NOMO-1 treated with dmso at 0.1 percent for 144 hours (cell line): ENCODE measurements around the gene SYNDIG1.

Experiments
- DNase-seq: peaks from one replicate; lab custom pipeline; 2025; ENCODE audit not compliant: unreplicated experiment; lab: John Stamatoyannopoulos, UW

SYNDIG1 gene

GRCh38 chr20:24522452-24523330 is 53.3 kb downstream of the SYNDIG1 start:
- DNase-seq, result no peak

- no peak for DNase-seq
Observed at GRCh38 chr20:24523661-24524060, 54.2 kb downstream of the SYNDIG1 start.

GRCh38 chr20:24528583-24529368 is 59.3 kb downstream of the SYNDIG1 start:
- DNase-seq, result no peak

GRCh38 chr20:24529369-24529719 is 59.9 kb downstream of the SYNDIG1 start:
- no peak for DNase-seq

GRCh38 chr20:24530131-24530680 is 60.8 kb downstream of the SYNDIG1 start:
- DNase-seq, result no peak

- no peak for DNase-seq
Observed at GRCh38 chr20:24531202-24531601, 61.8 kb downstream of the SYNDIG1 start.

- DNase-seq, result no peak
Observed at GRCh38 chr20:24531631-24532419, 62.4 kb downstream of the SYNDIG1 start.

GRCh38 chr20:24533449-24533848 is 64.0 kb downstream of the SYNDIG1 start:
- DNase-seq, result no peak

- DNase-seq, result no peak
Observed at GRCh38 chr20:24534282-24534681, 64.9 kb downstream of the SYNDIG1 start.

GRCh38 chr20:24535941-24536730 is 66.7 kb downstream of the SYNDIG1 start:
- DNase-seq, result no peak

GRCh38 chr20:24537210-24537609 is 67.8 kb downstream of the SYNDIG1 start:
- no peak for DNase-seq

- no peak for DNase-seq
Observed at GRCh38 chr20:24542721-24543120, 73.3 kb downstream of the SYNDIG1 start.

- DNase-seq, result no peak
Observed at GRCh38 chr20:24543168-24543567, 73.7 kb downstream of the SYNDIG1 start.

- DNase-seq, result no peak
Observed at GRCh38 chr20:24543741-24544140, 74.3 kb downstream of the SYNDIG1 start.

- DNase-seq, result no peak
Observed at GRCh38 chr20:24544371-24544770, 74.9 kb downstream of the SYNDIG1 start.

GRCh38 chr20:24545168-24545567 is 75.7 kb downstream of the SYNDIG1 start:
- no peak for DNase-seq

- no peak for DNase-seq
Observed at GRCh38 chr20:24546232-24546892, 76.9 kb downstream of the SYNDIG1 start.

- no peak for DNase-seq
Observed at GRCh38 chr20:24547967-24548366, 78.5 kb downstream of the SYNDIG1 start.

- no peak for DNase-seq
Observed at GRCh38 chr20:24559114-24559732, 89.8 kb downstream of the SYNDIG1 start.
